ENCODE measurements around the gene ESYT3. TPM values are rescaled to one million over a fixed set of nuclear protein-coding genes. Genes with fewer than 3 reads are reported as not detected.
"Not testable (repeated sequence)": the region's sequence is repeated elsewhere in the genome, so short reads cannot be mapped to it uniquely, and the experiment has no call there.

ESYT3 gene
- total RNA-seq, 2 donors from 2014 or later: 1.1 to 3.2 TPM

GRCh38 chr3:138513090-138513843, 78.9 kb downstream of the ESYT3 start:
- TF ChIP-seq POLR2A (IDR thresholded peaks at IDR 0.05): no peak
- no peak for TF ChIP-seq CTCF (IDR thresholded peaks at IDR 0.05)
- TF ChIP-seq POLR2AphosphoS5 (IDR thresholded peaks at IDR 0.05): no peak
- no peak for DNase-seq (ENCODE audit: low spot score)
- Histone ChIP-seq H3K27ac (no peak overlapping the region), H3K4me3 (no peak overlapping the region), H3K36me3 (peaks cover 0 to 4% of the 10 kb centered on the region in 2 donors), H3K9me3 (no peaks in the 10 kb centered on the region), H3K4me1 (replicated peaks) (no peaks in the 10 kb centered on the region), H3K27me3 (replicated peaks; ENCODE audit: insufficient read depth) (no peaks in the 10 kb centered on the region)
- WGBS: 90% methylated on average over 2 of the region's 2 CpGs
- intact Hi-C loops (cut with DNase I): no loop called here

GRCh38 chr3:138521445-138521844, 87.0 kb downstream of the ESYT3 start:
- intact Hi-C loops (cut with DNase I); H3K36me3 ChIP-seq; H3K27me3 ChIP-seq (replicated peaks; ENCODE audit: insufficient read depth); H3K4me3 ChIP-seq; DNase-seq (ENCODE audit: low spot score); H3K27ac ChIP-seq; H3K4me1 ChIP-seq (replicated peaks); H3K9me3 ChIP-seq: not testable (repeated sequence)
- WGBS: 100% methylated on average over 9 of the region's 23 CpGs

Other genes starting within 250 kb of the ESYT3 start
- gene ARMC8, start 247.3 kb upstream of the ESYT3 start, total RNA-seq: 10 to 100 TPM; 34.8 to 44.0 TPM
- gene NME9, start 104.8 kb upstream of the ESYT3 start, total RNA-seq: 1 to 10 TPM in 1 of 2 donors, not detected in 1; 3.2 TPM
- gene MRAS, start 86.0 kb upstream of the ESYT3 start, total RNA-seq: 10 to 100 TPM in 1 of 2 donors, 1 to 10 TPM in 1; 8.7 to 25.3 TPM
- gene CEP70, start 159.6 kb downstream of the ESYT3 start, total RNA-seq: 10 to 100 TPM; 24.1 to 38.0 TPM
- 10 to 100 TPM; 11.5 to 18.9 TPM for gene FAIM, start 174.2 kb downstream of the ESYT3 start, total RNA-seq